RWPE2 (cell line): ENCODE measurements around the gene CTTNBP2.

Experiments used
- ATAC-seq: fragments of 200-7000 bp; cut with Tn5 transposase; 3 replicates; pipeline ENCODE4 v1.9.1; 2021; ENCODE audit warnings: low read depth
- DNase-seq: peaks from one replicate; pipeline ENCODE4 v3.0.0-alpha.2; 2020; ENCODE audit warnings: low spot score
- H3K27ac ChIP-seq: fragments of 450-650 bp; 2 replicates; pipeline ENCODE4 v1.5.1; 2017; ENCODE audit warnings: mild to moderate bottlenecking; ENCODE audit not compliant: poor library complexity, severe bottlenecking
- H3K27me3 ChIP-seq: fragments of 250-450 bp; sonication (Bioruptor Pico); 2 replicates; pipeline ENCODE4 v1.5.1; 2021; ENCODE audit warnings: mild to moderate bottlenecking, moderate library complexity; ENCODE audit not compliant: insufficient read depth, poor library complexity, severe bottlenecking
- H3K36me3 ChIP-seq: fragments of 250-450 bp; sonication (Bioruptor Pico); 2 replicates; pipeline ENCODE4 v1.5.1; 2020; ENCODE audit warnings: low read depth, mild to moderate bottlenecking, moderate library complexity
- H3K4me1 ChIP-seq: fragments of 250-450 bp; sonication (Bioruptor Pico); 2 replicates; pipeline ENCODE4 v1.5.1; 2021; ENCODE audit warnings: mild to moderate bottlenecking, moderate library complexity; ENCODE audit not compliant: insufficient read depth, poor library complexity, severe bottlenecking
- H3K4me3 ChIP-seq: fragments of 250-450 bp; sonication (Bioruptor Pico); 2 replicates; pipeline ENCODE4 v1.5.1; 2021; ENCODE audit warnings: mild to moderate bottlenecking, moderate library complexity; ENCODE audit not compliant: severe bottlenecking
- H3K9me3 ChIP-seq: fragments of 250-450 bp; sonication (Bioruptor Pico); 2 replicates; pipeline ENCODE4 v1.5.1; 2021; ENCODE audit warnings: mild to moderate bottlenecking, moderate library complexity; ENCODE audit not compliant: severe bottlenecking
- TF ChIP-seq, protein P1 (sequence below): fragments of 450-650 bp; IDR thresholded peaks from one replicate; pipeline ENCODE4 v1.5.1; 2017; ENCODE audit warnings: mild to moderate bottlenecking, moderate library complexity; ENCODE audit not compliant: poor library complexity, severe bottlenecking

The CTTNBP2 gene

DNA sequence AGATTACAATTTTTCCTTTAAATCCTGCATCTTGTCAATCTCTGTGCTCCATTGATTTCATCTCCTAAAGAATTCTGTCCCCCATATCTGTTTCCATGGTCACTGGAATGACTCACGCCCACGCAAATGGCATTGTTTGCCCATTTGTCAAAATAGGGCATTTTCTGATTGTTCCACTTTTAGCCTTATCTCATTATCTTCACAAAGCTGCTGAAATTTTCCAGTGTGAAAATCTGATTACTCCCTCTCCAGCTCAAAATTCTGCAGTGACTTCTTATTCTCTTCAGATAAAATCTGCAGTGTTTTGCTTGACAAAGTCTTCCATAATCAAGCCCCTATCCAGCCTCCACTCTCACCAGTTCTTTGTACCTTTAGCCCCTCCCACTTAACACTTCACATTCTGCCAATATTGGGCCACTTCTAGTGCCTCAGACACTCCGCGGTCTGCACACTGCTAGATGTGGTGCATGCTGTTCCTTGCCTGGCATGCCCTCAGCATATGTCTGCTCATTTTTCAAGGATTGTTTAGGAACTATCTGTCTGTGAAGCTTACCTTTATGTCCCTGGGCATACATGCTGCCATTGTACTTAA, 33.9 kb upstream of the CTTNBP2 start:
- Histone ChIP-seq H3K36me3 (no peaks in the 10 kb centered on the region), H3K4me3 (no peak overlapping the region), H3K4me1 (no peaks in the 10 kb centered on the region), H3K27ac (no peak overlapping the region), H3K9me3 (no peaks in the 10 kb centered on the region), H3K27me3 (no peaks in the 10 kb centered on the region)
- TF ChIP-seq, protein P1, sequence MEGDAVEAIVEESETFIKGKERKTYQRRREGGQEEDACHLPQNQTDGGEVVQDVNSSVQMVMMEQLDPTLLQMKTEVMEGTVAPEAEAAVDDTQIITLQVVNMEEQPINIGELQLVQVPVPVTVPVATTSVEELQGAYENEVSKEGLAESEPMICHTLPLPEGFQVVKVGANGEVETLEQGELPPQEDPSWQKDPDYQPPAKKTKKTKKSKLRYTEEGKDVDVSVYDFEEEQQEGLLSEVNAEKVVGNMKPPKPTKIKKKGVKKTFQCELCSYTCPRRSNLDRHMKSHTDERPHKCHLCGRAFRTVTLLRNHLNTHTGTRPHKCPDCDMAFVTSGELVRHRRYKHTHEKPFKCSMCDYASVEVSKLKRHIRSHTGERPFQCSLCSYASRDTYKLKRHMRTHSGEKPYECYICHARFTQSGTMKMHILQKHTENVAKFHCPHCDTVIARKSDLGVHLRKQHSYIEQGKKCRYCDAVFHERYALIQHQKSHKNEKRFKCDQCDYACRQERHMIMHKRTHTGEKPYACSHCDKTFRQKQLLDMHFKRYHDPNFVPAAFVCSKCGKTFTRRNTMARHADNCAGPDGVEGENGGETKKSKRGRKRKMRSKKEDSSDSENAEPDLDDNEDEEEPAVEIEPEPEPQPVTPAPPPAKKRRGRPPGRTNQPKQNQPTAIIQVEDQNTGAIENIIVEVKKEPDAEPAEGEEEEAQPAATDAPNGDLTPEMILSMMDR = no peak
- no peak for ATAC-seq
- no peak for DNase-seq

- no peaks in the 10 kb centered on the region for H3K9me3 ChIP-seq
- no peak overlapping the region for H3K27ac ChIP-seq
- DNase-seq = no peak
- H3K27me3 ChIP-seq = no peaks in the 10 kb centered on the region
- H3K4me1 ChIP-seq = no peaks in the 10 kb centered on the region
- no peak for ATAC-seq
- TF ChIP-seq, protein P1 = no peak
- H3K36me3 ChIP-seq = no peaks in the 10 kb centered on the region
- no peak overlapping the region for H3K4me3 ChIP-seq
Measured at GRCh38 chr7:117902314-117902889, 29.2 kb upstream of the CTTNBP2 start.

GRCh38 chr7:117901089-117901797, 28.0 kb upstream of the CTTNBP2 start:
- H3K36me3 ChIP-seq = no peaks in the 10 kb centered on the region
- ATAC-seq (no peak), DNase-seq (no peak)
- TF ChIP-seq, protein P1 = no peak
- H3K27me3 ChIP-seq = no peaks in the 10 kb centered on the region
- no peak overlapping the region for H3K27ac ChIP-seq
- no peak overlapping the region for H3K4me3 ChIP-seq
- no peaks in the 10 kb centered on the region for H3K9me3 ChIP-seq
- H3K4me1 ChIP-seq = no peaks in the 10 kb centered on the region

GRCh38 chr7:117896339-117896738, 23.1 kb upstream of the CTTNBP2 start:
- DNase-seq (no peak), ATAC-seq (no peak)
- H3K4me3 ChIP-seq = no peak overlapping the region
- no peak overlapping the region for H3K27ac ChIP-seq
- H3K4me1 ChIP-seq = no peaks in the 10 kb centered on the region
- no peaks in the 10 kb centered on the region for H3K36me3 ChIP-seq
- no peaks in the 10 kb centered on the region for H3K27me3 ChIP-seq
- no peaks in the 10 kb centered on the region for H3K9me3 ChIP-seq
- TF ChIP-seq, protein P1 = no peak

DNA sequence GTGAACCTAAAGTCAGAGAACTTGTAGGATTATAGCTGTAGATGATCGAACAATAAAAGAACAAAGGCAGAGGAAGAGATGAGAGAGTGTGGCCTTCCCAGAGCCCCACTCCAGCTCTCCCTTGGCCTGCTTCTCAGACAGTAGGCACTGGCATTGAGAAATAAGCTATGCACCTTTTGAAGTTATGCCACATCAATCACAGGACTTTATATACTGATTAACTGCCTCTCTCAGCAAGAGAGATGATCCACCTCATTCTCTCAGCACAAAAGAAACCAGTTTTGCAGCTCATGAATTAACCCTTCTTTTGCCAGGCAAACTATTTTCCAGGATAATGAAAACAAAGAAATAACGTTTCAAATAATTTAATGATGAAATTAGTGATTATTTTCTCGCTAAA, 22.0 kb upstream of the CTTNBP2 start:
- H3K27me3 ChIP-seq = no peaks in the 10 kb centered on the region

More for the DNA sequence above, 22.0 kb upstream of the CTTNBP2 start:
- Histone ChIP-seq H3K36me3 (no peaks in the 10 kb centered on the region), H3K4me3 (no peak overlapping the region), H3K4me1 (no peaks in the 10 kb centered on the region), H3K9me3 (no peaks in the 10 kb centered on the region), H3K27ac (no peak overlapping the region)
- TF ChIP-seq, protein P1 = no peak
- DNase-seq = no peak
- ATAC-seq = no peak
